Measurements from ENCODE around the gene LIME1.

LIME1 gene

GRCh38 chr20:63751471-63752271, 15.2 kb downstream of the LIME1 start:
- DNase-seq, result peak; percentile 30

GRCh38 chr20:63752411-63753101, 16.1 kb downstream of the LIME1 start:
- DNase-seq, result no peak

GRCh38 chr20:63753381-63753780, 16.9 kb downstream of the LIME1 start:
- DNase-seq, result no peak

GRCh38 chr20:63754008-63754407, 17.5 kb downstream of the LIME1 start:
- DNase-seq, result no peak

- DNase-seq, result no peak
Observed at GRCh38 chr20:63755933-63756647, 19.6 kb downstream of the LIME1 start.

- DNase-seq, result no peak
Observed at GRCh38 chr20:63756648-63756991, 20.2 kb downstream of the LIME1 start.

- no peak for DNase-seq
Observed at GRCh38 chr20:63758152-63758551, 21.7 kb downstream of the LIME1 start.

- no peak for DNase-seq
Observed at GRCh38 chr20:63759377-63759901, 23.0 kb downstream of the LIME1 start.

- DNase-seq, result no peak
Observed at GRCh38 chr20:63765082-63765873, 28.8 kb downstream of the LIME1 start.

GRCh38 chr20:63765902-63766301, 29.4 kb downstream of the LIME1 start:
- DNase-seq, result no peak

GRCh38 chr20:63766695-63767426, 30.4 kb downstream of the LIME1 start:
- no peak for DNase-seq

- DNase-seq, result no peak
Observed at GRCh38 chr20:63767456-63767855, 31.0 kb downstream of the LIME1 start.

GRCh38 chr20:63767886-63768285, 31.4 kb downstream of the LIME1 start:
- DNase-seq, result no peak

GRCh38 chr20:63768591-63769515, 32.4 kb downstream of the LIME1 start:
- no peak for DNase-seq

- DNase-seq, result no peak
Observed at GRCh38 chr20:63769891-63770474, 33.5 kb downstream of the LIME1 start.

- no peak for DNase-seq
Observed at GRCh38 chr20:63771046-63771707, 34.7 kb downstream of the LIME1 start.

- no peak for DNase-seq
Observed at GRCh38 chr20:63772781-63773518, 36.5 kb downstream of the LIME1 start.

- no peak for DNase-seq
Observed at GRCh38 chr20:63773571-63774241, 37.2 kb downstream of the LIME1 start.

- DNase-seq, result no peak
Observed at GRCh38 chr20:63774306-63774705, 37.8 kb downstream of the LIME1 start.
